Stimulated activated CD8-positive, alpha-beta memory T cell treated with anti-CD3 and anti-CD28 coated beads, Interleukin-15, amount 100 ng/mL, for 24 hours (primary cell): ENCODE data around the gene CRCP.
"Not testable (repeated sequence)": the region's sequence is repeated elsewhere in the genome, so short reads cannot be mapped to it uniquely, and the experiment has no call there.

ENCODE experiments used
- DNase-seq: peaks from one replicate; pipeline ENCODE4 v3.0.0-alpha.2; 2020; ENCODE audit warnings: low read depth

The CRCP gene

GRCh38 chr7:66108410-66108809 is 6.2 kb upstream of the CRCP start:
- not testable (repeated sequence) for DNase-seq

DNA sequence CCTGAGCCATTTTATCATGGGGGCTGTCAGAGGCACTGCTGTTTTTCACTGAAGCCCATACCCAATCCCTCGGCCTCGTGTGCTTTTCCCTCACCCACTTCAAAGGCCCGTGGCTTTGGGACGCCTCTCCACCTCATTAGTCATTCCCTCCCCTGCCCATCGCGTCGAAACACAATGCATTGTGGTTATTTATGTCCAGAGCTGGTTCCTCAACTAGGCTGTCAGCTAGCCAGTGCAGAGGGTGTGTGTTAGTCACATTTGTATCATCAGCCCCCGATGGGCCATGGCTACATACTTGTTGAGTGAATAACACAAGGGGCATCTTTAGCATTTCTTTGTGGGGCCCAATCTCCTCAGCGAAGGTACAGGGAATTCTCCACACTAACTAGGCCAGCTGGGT is 3.8 kb upstream of the CRCP start:
- no peak for DNase-seq

GRCh38 chr7:66116680-66117420 is 2.2 kb downstream of the CRCP start:
- DNase-seq, result not testable (repeated sequence)

DNA sequence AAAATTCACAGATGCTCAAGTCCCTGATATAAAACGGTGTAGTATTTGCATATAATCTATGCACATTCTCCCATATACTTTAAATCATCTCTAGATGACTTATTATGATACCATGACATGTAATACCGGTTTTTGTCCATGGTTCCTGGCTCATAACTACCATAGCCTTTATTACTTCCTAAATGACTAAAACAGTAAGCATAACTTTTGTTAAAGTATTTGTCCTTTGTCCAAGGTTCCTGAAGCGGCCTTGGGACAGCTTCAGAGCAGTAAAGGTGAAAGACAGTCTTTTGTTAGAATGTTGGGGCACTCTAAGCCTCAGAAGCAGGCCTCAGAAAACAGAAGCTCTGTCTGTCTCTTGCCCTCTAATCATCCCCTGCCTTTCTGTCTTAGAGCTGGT is 4.0 kb downstream of the CRCP start:
- DNase-seq, result no peak

DNA sequence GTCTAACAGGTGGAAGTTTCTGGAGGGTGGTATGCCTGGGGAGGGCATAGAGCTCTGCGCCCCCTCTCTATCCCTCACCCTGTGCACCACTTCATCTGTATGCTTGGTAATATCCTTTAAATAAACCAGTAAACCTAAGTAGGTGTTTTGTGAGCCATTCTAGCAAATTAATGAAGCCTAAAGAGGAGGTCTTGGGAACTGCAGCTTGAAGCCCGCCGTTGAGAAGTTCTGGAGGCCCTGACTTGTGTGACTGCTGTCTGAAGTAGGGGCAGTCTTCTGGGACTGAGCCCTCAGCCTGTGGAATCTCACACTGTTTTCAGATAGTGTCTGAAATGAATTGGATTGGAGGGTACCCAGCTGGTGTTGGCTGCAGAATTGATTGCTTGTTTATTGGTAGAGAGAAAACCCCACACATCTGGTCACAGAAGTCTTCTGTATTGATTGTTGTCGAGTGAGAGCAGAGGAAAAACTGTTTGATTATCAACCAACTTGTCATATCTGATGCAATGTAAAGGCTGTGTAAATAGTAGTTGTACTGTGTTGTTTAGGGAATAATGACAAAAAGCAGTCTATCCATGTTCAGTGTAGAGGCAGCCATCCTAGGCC is 4.7 kb downstream of the CRCP start:
- no peak for DNase-seq

- DNase-seq, result no peak
Observed at GRCh38 chr7:66123175-66123528, 8.5 kb downstream of the CRCP start.

DNA sequence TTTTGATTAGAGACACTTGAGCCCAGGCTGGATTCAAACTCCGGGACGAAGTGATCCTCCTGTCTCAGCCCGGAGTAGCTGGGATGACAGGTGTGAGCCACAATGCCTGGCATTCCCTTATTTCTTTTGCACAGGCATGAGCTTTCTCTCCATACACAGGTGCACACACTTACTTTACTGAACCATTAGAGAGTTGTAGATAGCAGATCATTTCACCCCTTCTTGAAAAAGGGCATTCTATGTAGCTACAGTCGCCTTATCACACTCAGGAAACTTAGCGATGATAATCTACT is 9.9 kb downstream of the CRCP start:
- not testable (repeated sequence) for DNase-seq

- no peak for DNase-seq
Observed at GRCh38 chr7:66125052-66125694, 10.5 kb downstream of the CRCP start.

GRCh38 chr7:66125781-66126352 is 11.2 kb downstream of the CRCP start:
- DNase-seq, result not testable (repeated sequence)

- DNase-seq, result not testable (repeated sequence)
Observed at GRCh38 chr7:66127172-66127571, 12.5 kb downstream of the CRCP start.

- no peak for DNase-seq
Observed at GRCh38 chr7:66138994-66139752, 24.5 kb downstream of the CRCP start.

DNA sequence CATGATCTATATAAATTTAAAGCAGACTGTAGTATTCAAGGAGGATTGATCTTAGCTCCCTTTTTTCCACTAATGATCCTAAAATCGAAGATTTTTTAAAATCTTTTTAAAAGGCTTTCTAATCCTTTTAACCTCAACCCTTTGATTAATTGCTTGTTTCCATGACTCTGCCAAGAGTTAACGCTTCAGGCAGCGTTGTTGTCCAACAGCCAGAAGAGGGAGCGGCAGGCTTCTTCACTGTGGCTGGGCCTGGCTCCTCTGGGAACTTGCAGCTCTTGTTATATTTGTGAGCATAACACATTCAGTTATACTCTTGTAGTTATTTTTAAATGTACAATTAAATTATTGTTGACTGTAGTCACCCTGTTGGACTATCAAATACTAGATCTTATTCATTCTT is 26.3 kb downstream of the CRCP start:
- DNase-seq, result no peak

- no peak for DNase-seq
Observed at GRCh38 chr7:66142334-66142733, 27.7 kb downstream of the CRCP start.

DNA sequence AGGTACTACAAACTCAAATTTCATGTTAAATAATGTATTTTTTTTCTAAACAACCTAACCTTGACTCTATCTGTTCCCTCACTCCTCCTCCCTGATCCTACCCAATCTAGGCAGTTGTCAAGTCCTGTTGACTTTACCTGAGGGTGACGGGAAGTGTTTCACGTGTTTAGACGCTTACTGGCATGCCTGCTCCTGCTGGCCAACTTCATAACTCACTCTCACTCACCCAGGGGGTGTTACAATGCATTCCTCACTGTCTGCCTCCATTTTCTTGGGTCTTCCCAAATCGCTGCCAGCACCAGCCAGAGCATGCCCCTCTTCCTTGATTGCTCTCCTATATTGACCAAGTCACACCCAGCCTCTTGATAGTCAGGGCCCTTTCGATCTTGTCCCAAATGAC is 28.3 kb downstream of the CRCP start:
- no peak for DNase-seq

- no peak for DNase-seq
Observed at GRCh38 chr7:66143876-66144332, 29.3 kb downstream of the CRCP start.

GRCh38 chr7:66145400-66146104 is 30.9 kb downstream of the CRCP start:
- no peak for DNase-seq

GRCh38 chr7:66146701-66147100 is 32.1 kb downstream of the CRCP start:
- no peak for DNase-seq

DNA sequence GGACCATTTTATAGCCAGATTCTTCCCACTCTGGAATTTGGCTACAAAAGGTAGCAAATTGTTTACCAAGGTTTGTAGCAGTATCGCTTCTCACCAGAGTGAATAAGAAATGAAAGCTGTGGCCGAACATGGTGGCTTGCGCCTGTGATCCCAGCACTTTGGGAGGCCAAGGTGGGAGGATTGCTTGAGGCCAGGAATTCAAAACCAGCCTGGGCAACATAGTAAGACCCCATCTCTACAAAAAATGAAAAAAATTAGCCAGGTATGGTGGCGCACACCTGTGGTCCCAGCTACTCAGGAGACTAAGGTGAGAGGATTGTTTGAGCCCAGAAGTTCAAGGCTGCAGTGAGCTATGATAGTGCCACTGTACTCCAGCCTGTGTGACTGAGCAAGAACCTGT is 33.0 kb downstream of the CRCP start:
- DNase-seq, result not testable (repeated sequence)

DNA sequence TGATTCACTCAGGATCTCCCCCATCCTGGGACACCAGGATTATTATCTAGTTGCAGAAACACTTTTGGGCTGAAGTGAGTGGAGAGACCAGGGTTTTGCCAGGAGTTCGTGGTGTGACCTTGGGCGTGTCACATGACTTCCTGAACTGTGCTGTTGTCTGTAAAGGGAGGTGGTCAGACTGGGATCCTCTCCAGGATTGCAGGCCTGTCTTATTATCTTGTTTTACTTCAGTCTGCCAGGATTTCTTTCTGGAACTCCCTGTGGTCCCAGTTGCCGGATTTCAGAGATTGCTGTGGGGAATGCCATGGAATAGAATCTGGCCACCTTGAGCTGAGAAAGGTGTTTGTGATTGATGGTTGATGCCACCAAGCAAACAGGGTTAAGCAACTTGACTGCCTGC is 35.8 kb downstream of the CRCP start:
- DNase-seq, result no peak

GRCh38 chr7:66152371-66153191 is 37.9 kb downstream of the CRCP start:
- DNase-seq, result no peak

- no peak for DNase-seq
Observed at GRCh38 chr7:66153691-66154090, 39.0 kb downstream of the CRCP start.
